GM06990 (cell line): ENCODE data around the gene LHFPL5.

Source experiments
- DNase-seq: peaks from one replicate; pipeline ENCODE4 v3.0.0-alpha.2; 2011; ENCODE audit not compliant: insufficient read length; ENCODE audit errors: extremely low read depth
- H3K27me3 ChIP-seq: replicated peaks from 2 replicates; pipeline ENCODE4 v1.6.0; 2011; ENCODE audit warnings: low read length; ENCODE audit not compliant: control insufficient read depth, insufficient read depth
- H3K36me3 ChIP-seq: 2 replicates; pipeline ENCODE4 v1.5.1; 2011; ENCODE audit warnings: low read length; ENCODE audit not compliant: control insufficient read depth, insufficient read depth
- H3K4me3 ChIP-seq: replicated peaks from 2 replicates; pipeline ENCODE4 v1.5.1; 2011; ENCODE audit warnings: low read depth, mild to moderate bottlenecking, control low read depth, low read length
- TF ChIP-seq, protein P1 (sequence below): IDR thresholded peaks from 2 replicates; pipeline ENCODE4 v1.5.1; 2011; ENCODE audit warnings: low read length, control low read depth, mild to moderate bottlenecking, inconsistent platforms; ENCODE audit not compliant: insufficient read depth, poor library complexity, severe bottlenecking

LHFPL5 gene

GRCh38 chr6:35778437-35778836 is 26.7 kb upstream of the LHFPL5 start:
- DNase-seq, result no peak
- no peak overlapping the region for H3K4me3 ChIP-seq
- no peaks in the 10 kb centered on the region for H3K27me3 ChIP-seq
- no peaks in the 10 kb centered on the region for H3K36me3 ChIP-seq
- TF ChIP-seq, protein P1, sequence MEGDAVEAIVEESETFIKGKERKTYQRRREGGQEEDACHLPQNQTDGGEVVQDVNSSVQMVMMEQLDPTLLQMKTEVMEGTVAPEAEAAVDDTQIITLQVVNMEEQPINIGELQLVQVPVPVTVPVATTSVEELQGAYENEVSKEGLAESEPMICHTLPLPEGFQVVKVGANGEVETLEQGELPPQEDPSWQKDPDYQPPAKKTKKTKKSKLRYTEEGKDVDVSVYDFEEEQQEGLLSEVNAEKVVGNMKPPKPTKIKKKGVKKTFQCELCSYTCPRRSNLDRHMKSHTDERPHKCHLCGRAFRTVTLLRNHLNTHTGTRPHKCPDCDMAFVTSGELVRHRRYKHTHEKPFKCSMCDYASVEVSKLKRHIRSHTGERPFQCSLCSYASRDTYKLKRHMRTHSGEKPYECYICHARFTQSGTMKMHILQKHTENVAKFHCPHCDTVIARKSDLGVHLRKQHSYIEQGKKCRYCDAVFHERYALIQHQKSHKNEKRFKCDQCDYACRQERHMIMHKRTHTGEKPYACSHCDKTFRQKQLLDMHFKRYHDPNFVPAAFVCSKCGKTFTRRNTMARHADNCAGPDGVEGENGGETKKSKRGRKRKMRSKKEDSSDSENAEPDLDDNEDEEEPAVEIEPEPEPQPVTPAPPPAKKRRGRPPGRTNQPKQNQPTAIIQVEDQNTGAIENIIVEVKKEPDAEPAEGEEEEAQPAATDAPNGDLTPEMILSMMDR, result no peak

DNA sequence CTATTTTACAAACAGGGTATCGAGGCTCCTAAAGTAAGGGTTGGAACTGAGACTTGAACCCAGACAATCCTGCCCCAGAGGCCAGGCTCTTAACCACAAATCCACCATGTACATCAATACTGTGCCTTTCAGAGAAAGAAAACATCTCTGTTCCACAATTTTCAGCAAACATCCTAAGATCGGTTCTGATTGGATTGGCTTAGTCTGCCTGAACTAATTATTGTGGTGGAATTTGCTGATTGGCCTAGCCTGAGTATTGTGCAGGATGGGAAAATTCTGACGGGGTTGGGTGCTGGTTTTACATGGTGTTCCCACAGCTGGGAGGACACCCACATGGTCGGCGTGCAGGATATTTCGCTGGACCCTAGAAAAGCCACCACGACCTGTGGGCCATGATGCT is 24.4 kb upstream of the LHFPL5 start, which contains the start of gene CLPSL1:
CLPSL1 (plus strand) TSS at position 301 of the 400 bp plus-strand sequence; CDS start at position 393, 92 bp downstream.
- DNase-seq, result no peak
- Histone ChIP-seq H3K4me3 (no peak within 1 kb of the TSS), H3K36me3 (no peaks in the 10 kb centered on the region), H3K27me3 (no peaks in the 10 kb centered on the region)
- TF ChIP-seq, protein P1, result no peak

DNA sequence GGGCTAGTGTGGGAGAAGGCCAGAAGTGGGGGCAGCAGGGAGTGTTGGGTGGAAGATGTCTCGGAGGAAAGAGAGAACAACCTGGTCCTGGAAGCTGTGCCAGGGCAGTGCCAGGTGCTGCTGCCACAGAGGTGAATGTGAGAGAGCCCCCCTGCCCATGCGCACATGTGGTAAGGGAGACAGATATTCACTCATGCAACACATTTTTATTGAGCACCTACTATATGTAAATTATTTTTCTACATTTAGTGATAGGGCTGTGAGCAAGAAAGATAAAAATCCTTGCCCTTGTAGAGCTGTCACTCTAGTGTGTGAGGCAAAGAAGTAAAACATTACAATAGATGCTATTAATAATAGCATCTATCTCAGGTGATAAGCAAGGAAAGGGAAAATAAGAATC is 23.9 kb upstream of the LHFPL5 start:
- DNase-seq, result no peak
- no peak overlapping the region for H3K4me3 ChIP-seq
- H3K27me3 ChIP-seq, result no peaks in the 10 kb centered on the region
- TF ChIP-seq, protein P1, result no peak
- H3K36me3 ChIP-seq, result no peaks in the 10 kb centered on the region

- no peaks in the 10 kb centered on the region for H3K36me3 ChIP-seq
- TF ChIP-seq, protein P1, result no peak
- no peak for DNase-seq
- no peaks in the 10 kb centered on the region for H3K27me3 ChIP-seq
- no peak overlapping the region for H3K4me3 ChIP-seq
Measured at GRCh38 chr6:35782424-35782823, 22.7 kb upstream of the LHFPL5 start.

- no peaks in the 10 kb centered on the region for H3K36me3 ChIP-seq
- DNase-seq, result no peak
- H3K27me3 ChIP-seq, result no peaks in the 10 kb centered on the region
- H3K4me3 ChIP-seq, result no peak overlapping the region
- TF ChIP-seq, protein P1, result no peak
Measured at GRCh38 chr6:35784200-35784599, 21.0 kb upstream of the LHFPL5 start.

- Histone ChIP-seq H3K36me3 (no peaks in the 10 kb centered on the region), H3K4me3 (no peak overlapping the region), H3K27me3 (no peaks in the 10 kb centered on the region)
- TF ChIP-seq, protein P1, result no peak
- DNase-seq, result no peak
Measured at GRCh38 chr6:35786272-35786671, 18.9 kb upstream of the LHFPL5 start.
